Measurements from ENCODE around the gene MTMR3. TPM values are rescaled to one million over a fixed set of nuclear protein-coding genes. Genes with fewer than 3 reads are reported as not detected.

MTMR3 gene
- total RNA-seq, 4 donors from 2014 or later: 17.2 to 77.8 (median 62.5) TPM

- H3K36me3 ChIP-seq: no peaks in the 10 kb centered on the region
- DNase-seq: no peak
- H3K27me3 ChIP-seq: no peaks in the 10 kb centered on the region
- no peak overlapping the region for H3K4me3 ChIP-seq
- no peak overlapping the region for H3K27ac ChIP-seq
- no peaks in the 10 kb centered on the region for H3K4me1 ChIP-seq
- intact Hi-C loops (cut with DNase I; ENCODE audit: low total_unique reads): no loop called here
- no peaks in the 10 kb centered on the region for H3K9me3 ChIP-seq
- no peak for TF ChIP-seq POLR2A (IDR thresholded peaks at IDR 0.05)
- TF ChIP-seq CTCF (IDR thresholded peaks at IDR 0.05): no peak
Measured at GRCh38 chr22:29870574-29870973, 12.4 kb upstream of the MTMR3 start.

- intact Hi-C loops (cut with DNase I; ENCODE audit: low total_unique reads): no loop called here
- no peaks in the 10 kb centered on the region for H3K4me1 ChIP-seq
- no peaks in the 10 kb centered on the region for H3K9me3 ChIP-seq
- H3K36me3 ChIP-seq: no peaks in the 10 kb centered on the region
- no peak overlapping the region for H3K4me3 ChIP-seq
- no peaks in the 10 kb centered on the region for H3K27me3 ChIP-seq
- DNase-seq: peak; percentile 46 to 65
- H3K27ac ChIP-seq: peak overlapping the region in 1 of 2 donors; percentile 44
- TF ChIP-seq POLR2A (IDR thresholded peaks at IDR 0.05): no peak
- no peak for TF ChIP-seq CTCF (IDR thresholded peaks at IDR 0.05)
Measured at GRCh38 chr22:29871684-29872083, 11.3 kb upstream of the MTMR3 start.

GRCh38 chr22:29872144-29872893 is 10.7 kb upstream of the MTMR3 start:
- TF ChIP-seq POLR2A (IDR thresholded peaks at IDR 0.05) (no peak), CTCF (IDR thresholded peaks at IDR 0.05) (no peak)
- Histone ChIP-seq H3K27ac (peak overlapping the region in 1 of 2 donors; percentile 44), H3K27me3 (no peaks in the 10 kb centered on the region), H3K4me3 (no peak overlapping the region), H3K36me3 (no peaks in the 10 kb centered on the region), H3K9me3 (no peaks in the 10 kb centered on the region), H3K4me1 (no peaks in the 10 kb centered on the region)
- DNase-seq: no peak
- intact Hi-C loops (cut with DNase I; ENCODE audit: low total_unique reads): no loop called here

- DNase-seq: no peak
- no peak overlapping the region for H3K27ac ChIP-seq
- no peaks in the 10 kb centered on the region for H3K27me3 ChIP-seq
- no peaks in the 10 kb centered on the region for H3K9me3 ChIP-seq
- H3K4me3 ChIP-seq: no peak overlapping the region
- TF ChIP-seq CTCF (IDR thresholded peaks at IDR 0.05) (no peak), POLR2A (IDR thresholded peaks at IDR 0.05) (no peak)
- no peaks in the 10 kb centered on the region for H3K36me3 ChIP-seq
- no peaks in the 10 kb centered on the region for H3K4me1 ChIP-seq
- intact Hi-C loops (cut with DNase I; ENCODE audit: low total_unique reads): no loop called here
Measured at GRCh38 chr22:29872989-29873388, 10.0 kb upstream of the MTMR3 start.

- Histone ChIP-seq H3K27ac (no peak overlapping the region), H3K9me3 (no peaks in the 10 kb centered on the region), H3K27me3 (no peaks in the 10 kb centered on the region), H3K4me1 (no peaks in the 10 kb centered on the region), H3K36me3 (no peaks in the 10 kb centered on the region), H3K4me3 (no peak overlapping the region)
- intact Hi-C loops (cut with DNase I; ENCODE audit: low total_unique reads): no loop called here
- no peak for TF ChIP-seq CTCF (IDR thresholded peaks at IDR 0.05)
- TF ChIP-seq POLR2A (IDR thresholded peaks at IDR 0.05): no peak
- no peak for DNase-seq
Measured at GRCh38 chr22:29873943-29874342, 9.0 kb upstream of the MTMR3 start.
